ENCODE measurements around the gene DLG2.

- TF ChIP-seq POLR2AphosphoS5 (IDR thresholded peaks at IDR 0.05; ENCODE audit: low read depth, low read length) = no peak
- no peak for TF ChIP-seq REST (IDR thresholded peaks at IDR 0.05; ENCODE audit: insufficient read depth in 1 of 2, low read depth in 2 of 2, low read length in 2 of 2)
- TF ChIP-seq TAF1 (IDR thresholded peaks at IDR 0.05; ENCODE audit: borderline replicate concordance, insufficient read depth, low read length) = no peak
- no peak for TF ChIP-seq SIN3A (IDR thresholded peaks at IDR 0.05; ENCODE audit: borderline replicate concordance, insufficient read depth, low read length)
- no peak for TF ChIP-seq FOXP2 (optimal IDR thresholded peaks at IDR 0.05; ENCODE audit: borderline replicate concordance, extremely low read depth, extremely low read length, insufficient read depth)
These were observed 1681.2 kb downstream of the DLG2 start for GRCh38 chr11:83945976-83946375.
